IPS DF 6.9 (cell line): ENCODE results near the gene ASCC1.

Experiments used
- DNase-seq: peaks from one replicate; pipeline ENCODE4 v3.0.0-alpha.2; 2013; ENCODE audit warnings: low read depth, low spot score
- H3K27ac ChIP-seq: one replicate; pipeline ENCODE4 v1.5.1; 2013; ENCODE audit warnings: low read length, control low read depth
- H3K27me3 ChIP-seq: 2 replicates; pipeline ENCODE4 v1.6.1; 2013; ENCODE audit warnings: mild to moderate bottlenecking, low read length; ENCODE audit not compliant: control insufficient read depth, insufficient read depth
- H3K36me3 ChIP-seq: 2 replicates; pipeline ENCODE4 v1.6.1; 2013; ENCODE audit warnings: low read length; ENCODE audit not compliant: control insufficient read depth, insufficient read depth
- H3K4me1 ChIP-seq: 2 replicates; pipeline ENCODE4 v1.6.1; 2013; ENCODE audit warnings: low read length; ENCODE audit not compliant: control insufficient read depth, insufficient read depth
- H3K4me3 ChIP-seq: 2 replicates; pipeline ENCODE4 v1.5.1; 2013; ENCODE audit warnings: mild to moderate bottlenecking, low read length
- H3K9me3 ChIP-seq: 2 replicates; pipeline ENCODE4 v1.6.1; 2013; ENCODE audit warnings: low read length, inconsistent platforms; ENCODE audit not compliant: control insufficient read depth, insufficient read depth
- WGBS: extraction: QIAGEN DNeasy Blood & Tissue Kit; methylation state at CpG from one replicate; pipeline ENCODE4 v1.1.7; 2013; ENCODE audit warnings: mixed read lengths, missing lambda C conversion rate; ENCODE audit not compliant: insufficient read length, insufficient coverage; 5-methylcytosine and 5-hydroxymethylcytosine counted together

The ASCC1 gene

DNA sequence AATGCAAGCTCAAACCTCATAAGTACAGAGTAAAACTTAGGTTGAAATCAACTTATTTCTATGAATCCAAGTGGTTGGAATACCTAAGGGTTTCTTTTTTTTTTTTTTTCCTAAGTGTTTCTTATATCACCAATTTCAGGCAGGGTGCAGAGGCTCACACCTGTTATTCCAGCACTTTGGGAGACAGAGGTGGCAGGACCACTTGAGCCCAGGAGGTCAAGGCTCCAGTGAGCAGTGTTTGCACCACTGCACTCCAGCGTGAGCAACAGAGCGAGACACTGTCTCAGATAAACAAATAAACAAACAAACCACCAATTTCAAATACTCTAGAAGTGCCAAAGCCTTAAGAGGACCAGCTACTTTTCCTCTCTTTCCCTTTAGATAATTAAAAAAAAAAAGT, 88.5 kb downstream of the ASCC1 start:
- H3K36me3 ChIP-seq: no peaks in the 10 kb centered on the region
- H3K4me3 ChIP-seq: no peak overlapping the region
- H3K27me3 ChIP-seq: no peaks in the 10 kb centered on the region
- no CpG with 5 or more reads among the region's 2 CpGs for WGBS
- H3K9me3 ChIP-seq: no peaks in the 10 kb centered on the region
- no peak overlapping the region for H3K27ac ChIP-seq
- H3K4me1 ChIP-seq: no peaks in the 10 kb centered on the region
- DNase-seq: no peak

DNA sequence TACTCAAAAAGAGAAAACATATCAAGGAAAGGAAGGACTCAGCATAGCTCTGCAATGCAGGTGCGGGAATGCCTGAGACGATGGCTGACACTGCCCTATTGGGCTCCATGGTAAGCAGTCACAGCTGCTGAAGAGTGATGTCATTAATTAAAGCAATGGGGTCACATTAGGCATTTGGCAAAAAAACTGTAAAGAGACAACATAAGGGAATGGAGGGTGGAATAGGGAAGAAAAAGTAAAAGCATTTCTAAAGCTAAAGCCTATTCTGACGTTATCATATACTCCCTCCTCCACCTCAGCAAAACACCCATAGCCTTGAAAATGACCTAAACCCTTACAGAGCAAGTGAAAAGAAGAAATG, 89.2 kb downstream of the ASCC1 start:
- H3K9me3 ChIP-seq: no peaks in the 10 kb centered on the region
- H3K27me3 ChIP-seq: no peaks in the 10 kb centered on the region
- no peaks in the 10 kb centered on the region for H3K36me3 ChIP-seq
- no CpG with 5 or more reads among the region's 3 CpGs for WGBS
- no peak overlapping the region for H3K4me3 ChIP-seq
- no peaks in the 10 kb centered on the region for H3K4me1 ChIP-seq
- no peak overlapping the region for H3K27ac ChIP-seq
- DNase-seq: no peak

DNA sequence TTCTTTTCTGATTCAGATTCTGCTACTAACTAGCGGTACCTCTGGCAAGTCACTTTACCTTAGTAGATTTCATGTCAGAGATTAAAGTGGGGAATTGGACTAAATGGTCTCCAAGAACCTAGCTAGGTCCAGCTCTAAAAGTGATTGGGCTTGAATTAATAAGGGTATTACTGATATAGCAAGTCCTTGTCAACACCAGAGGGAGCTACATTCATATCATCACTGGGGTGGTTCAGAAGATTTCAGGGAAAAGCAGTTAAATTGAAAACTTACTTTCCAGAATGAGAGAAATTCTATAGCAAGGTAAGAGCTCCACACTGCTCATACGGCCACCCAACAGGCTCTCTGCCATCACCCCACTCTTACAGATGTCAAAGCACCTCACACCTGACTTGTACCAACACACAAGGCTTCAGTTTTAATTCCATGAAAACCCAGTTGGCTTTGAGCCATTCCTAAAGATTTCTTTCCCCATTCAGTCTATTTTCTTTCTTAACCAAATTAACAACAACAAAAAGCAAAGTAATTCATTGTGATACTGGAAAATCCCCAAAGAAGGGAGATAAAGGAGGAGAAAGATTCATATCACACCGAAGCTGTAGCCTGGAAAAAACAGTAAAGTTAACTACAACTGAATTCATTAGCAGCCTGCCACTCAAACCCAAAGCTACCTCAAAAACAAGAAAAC, 89.7 kb downstream of the ASCC1 start:
- WGBS: no CpG with 5 or more reads among the region's 3 CpGs

DNA sequence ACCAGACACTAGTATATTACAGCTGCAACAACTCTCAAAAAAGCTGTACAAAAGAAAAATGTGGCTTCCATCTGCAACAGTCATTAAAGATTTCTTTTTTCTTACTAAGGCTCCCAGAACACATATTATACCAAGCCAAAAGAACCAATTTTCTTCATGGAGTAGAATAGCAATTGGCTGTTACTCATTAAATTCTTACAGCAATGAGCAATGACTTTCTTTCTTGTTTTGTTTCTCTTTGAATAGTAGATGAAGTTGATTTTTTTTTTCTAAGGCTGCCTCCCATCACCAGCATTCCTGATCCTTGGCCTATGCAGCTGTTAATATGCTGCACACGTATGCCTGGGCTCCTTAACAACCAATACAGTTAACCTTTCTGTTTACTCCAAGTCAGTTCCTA, 91.1 kb downstream of the ASCC1 start:
- WGBS: no CpG with 5 or more reads among the region's 1 CpG
- Histone ChIP-seq H3K36me3 (no peaks in the 10 kb centered on the region), H3K4me3 (no peak overlapping the region), H3K27me3 (no peaks in the 10 kb centered on the region), H3K4me1 (no peaks in the 10 kb centered on the region), H3K9me3 (no peaks in the 10 kb centered on the region), H3K27ac (no peak overlapping the region)
- no peak for DNase-seq

More for the DNA sequence above, 89.7 kb downstream of the ASCC1 start:
- Histone ChIP-seq H3K9me3 (no peaks in the 10 kb centered on the region), H3K4me1 (no peaks in the 10 kb centered on the region), H3K36me3 (no peaks in the 10 kb centered on the region), H3K27ac (no peak overlapping the region), H3K4me3 (no peak overlapping the region), H3K27me3 (no peaks in the 10 kb centered on the region)
- DNase-seq: peak; percentile 16

DNA sequence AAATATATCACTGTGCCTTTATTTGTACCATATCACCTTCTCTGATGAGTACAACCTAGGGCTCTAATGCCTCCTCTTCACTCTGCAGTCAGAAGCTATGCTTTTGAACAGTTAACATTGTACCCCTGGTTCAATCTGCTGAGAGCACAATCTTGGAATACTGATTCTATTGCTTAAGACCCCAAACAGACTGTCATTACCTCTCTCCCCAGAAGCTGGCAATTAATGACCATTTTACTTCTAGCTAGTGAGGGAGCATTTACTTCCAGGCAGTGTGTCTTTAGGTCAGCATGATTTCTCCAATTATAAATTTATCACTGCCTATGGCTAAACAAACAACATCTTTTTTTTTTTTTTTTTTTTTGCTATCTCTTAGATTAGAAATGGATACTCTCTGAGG, 91.7 kb downstream of the ASCC1 start:
- DNase-seq: no peak
- no peaks in the 10 kb centered on the region for H3K27me3 ChIP-seq
- no peaks in the 10 kb centered on the region for H3K9me3 ChIP-seq
- no peaks in the 10 kb centered on the region for H3K36me3 ChIP-seq
- H3K4me3 ChIP-seq: no peak overlapping the region
- no peaks in the 10 kb centered on the region for H3K4me1 ChIP-seq
- H3K27ac ChIP-seq: no peak overlapping the region

DNA sequence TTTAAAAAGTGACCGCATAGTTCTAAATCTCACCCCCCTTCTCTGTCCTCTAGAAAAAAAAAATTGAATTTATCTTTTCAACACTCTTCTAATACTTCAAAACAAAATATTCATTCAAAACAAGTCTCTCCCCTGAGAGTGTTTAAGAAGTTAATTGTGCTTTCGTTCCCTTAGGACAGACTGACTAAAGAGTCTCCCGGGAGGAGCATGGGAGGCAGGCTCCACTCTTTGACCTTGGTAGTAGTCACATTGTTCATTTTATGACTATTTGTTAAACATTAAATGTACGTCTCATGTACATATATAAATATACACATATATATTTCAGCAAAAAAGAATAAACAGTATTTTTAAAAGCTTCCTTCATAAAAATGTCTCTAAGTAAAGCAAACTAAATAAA, 92.5 kb downstream of the ASCC1 start:
- no peak for DNase-seq
- Histone ChIP-seq H3K4me1 (no peaks in the 10 kb centered on the region), H3K36me3 (no peaks in the 10 kb centered on the region), H3K4me3 (no peak overlapping the region), H3K9me3 (no peaks in the 10 kb centered on the region), H3K27ac (no peak overlapping the region), H3K27me3 (no peaks in the 10 kb centered on the region)
- no CpG with 5 or more reads among the region's 4 CpGs for WGBS

DNA sequence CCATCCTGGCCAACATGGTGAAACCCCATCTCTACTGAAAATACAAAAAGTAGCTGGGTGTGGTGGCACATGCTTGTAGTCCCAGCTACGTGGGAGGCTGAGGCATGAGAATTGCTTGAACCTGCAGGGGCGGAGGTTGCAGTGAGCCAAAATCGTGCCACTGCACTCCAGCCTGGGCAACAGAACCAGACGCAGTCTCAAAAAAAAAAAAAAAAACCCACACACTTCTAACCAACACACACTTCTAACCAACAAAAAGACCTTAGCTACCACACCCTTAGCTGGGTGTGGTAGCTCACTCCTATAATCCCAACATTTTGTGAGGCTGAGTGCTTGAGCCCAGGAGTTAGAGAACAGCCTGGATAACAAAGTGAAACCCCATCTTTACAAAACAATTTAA, 93.9 kb downstream of the ASCC1 start:
- no CpG with 5 or more reads among the region's 4 CpGs for WGBS
- Histone ChIP-seq H3K4me1 (no peaks in the 10 kb centered on the region), H3K27ac (no peak overlapping the region), H3K9me3 (no peaks in the 10 kb centered on the region), H3K27me3 (no peaks in the 10 kb centered on the region), H3K4me3 (no peak overlapping the region), H3K36me3 (no peaks in the 10 kb centered on the region)
- DNase-seq: no peak

DNA sequence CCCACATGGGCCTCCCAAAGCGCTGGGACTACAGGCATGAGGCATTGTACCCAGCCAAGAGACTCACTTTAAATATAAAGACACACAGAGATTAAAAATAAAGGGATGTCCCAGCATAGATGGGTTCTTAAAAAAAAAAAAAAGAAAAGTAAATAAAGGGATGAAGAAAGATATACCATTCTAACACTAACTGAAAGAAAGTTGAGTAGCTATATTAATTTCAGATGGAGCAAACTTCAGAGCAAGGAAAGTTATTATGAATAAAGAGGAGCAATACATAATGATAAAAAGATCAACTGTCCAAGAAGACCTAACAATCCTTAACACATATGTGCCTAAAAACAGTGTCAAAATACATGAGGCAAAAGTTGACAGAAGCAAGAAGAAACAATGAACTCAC, 94.7 kb downstream of the ASCC1 start:
- Histone ChIP-seq H3K4me3 (no peak overlapping the region), H3K36me3 (no peaks in the 10 kb centered on the region), H3K27me3 (no peaks in the 10 kb centered on the region), H3K27ac (no peak overlapping the region), H3K9me3 (no peaks in the 10 kb centered on the region), H3K4me1 (no peaks in the 10 kb centered on the region)
- no peak for DNase-seq
- no CpG with 5 or more reads among the region's 1 CpG for WGBS

DNA sequence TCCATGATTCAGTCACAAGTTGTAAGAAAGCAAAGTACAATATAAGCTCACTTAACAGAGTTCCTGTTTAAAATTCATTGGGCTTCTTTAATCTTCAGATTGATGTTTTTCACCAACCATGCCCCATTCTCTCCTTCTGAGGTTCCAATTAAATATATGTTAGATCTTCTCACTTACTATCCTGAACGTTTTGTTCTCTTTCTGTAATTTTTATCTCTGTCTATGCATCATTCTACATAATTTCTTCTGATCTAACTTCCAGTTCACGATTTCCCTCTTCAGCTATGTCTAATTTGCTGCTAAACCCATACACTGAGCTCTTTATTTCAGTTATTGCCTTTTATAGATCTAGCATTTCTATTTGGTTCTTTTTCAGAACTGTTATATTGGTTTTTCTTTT, 99.7 kb downstream of the ASCC1 start:
- Histone ChIP-seq H3K36me3 (no peaks in the 10 kb centered on the region), H3K27ac (no peak overlapping the region), H3K27me3 (no peaks in the 10 kb centered on the region), H3K9me3 (no peaks in the 10 kb centered on the region), H3K4me1 (no peaks in the 10 kb centered on the region), H3K4me3 (no peak overlapping the region)
- no CpG with 5 or more reads among the region's 2 CpGs for WGBS
- no peak for DNase-seq

DNA sequence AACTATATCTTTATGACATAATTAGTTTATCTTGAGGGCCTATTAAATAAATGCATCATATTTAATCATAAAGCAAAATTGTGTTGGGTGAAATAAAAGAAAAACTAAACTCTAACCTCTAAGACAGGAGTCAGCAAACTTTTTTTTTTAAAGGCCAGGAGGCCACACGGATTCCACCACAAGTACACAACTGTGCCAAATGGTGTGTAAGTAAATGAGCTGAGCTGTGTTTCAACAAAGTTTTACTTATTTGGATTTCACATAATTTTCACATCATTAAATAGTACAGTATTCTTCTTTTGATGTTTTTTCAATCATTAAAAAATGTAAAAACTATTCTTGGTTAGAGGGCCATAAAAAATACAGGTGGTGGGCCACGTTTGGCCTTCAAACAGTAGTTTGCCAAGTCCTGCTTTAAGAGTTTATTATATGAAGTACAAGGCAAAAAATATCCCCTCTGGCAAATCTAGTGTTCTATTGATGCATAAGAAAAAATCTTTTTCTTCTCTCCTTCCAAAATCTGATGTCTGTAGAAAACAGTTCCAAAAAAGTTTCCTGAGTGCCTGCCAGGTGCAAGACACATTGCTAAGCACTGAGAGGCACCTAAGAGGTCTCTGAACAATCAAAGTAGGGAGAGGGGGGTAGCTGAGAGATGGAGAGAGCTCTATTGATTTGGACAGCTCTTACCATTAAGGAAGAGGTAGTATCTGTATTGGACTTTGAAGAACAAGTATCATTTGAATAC, 101.2 kb downstream of the ASCC1 start:
- Histone ChIP-seq H3K27me3 (no peaks in the 10 kb centered on the region), H3K36me3 (no peaks in the 10 kb centered on the region), H3K9me3 (no peaks in the 10 kb centered on the region), H3K4me3 (no peak overlapping the region), H3K27ac (no peak overlapping the region), H3K4me1 (no peaks in the 10 kb centered on the region)
- DNase-seq: no peak
- WGBS: no CpG with 5 or more reads among the region's 2 CpGs
